ENCODE data around the gene NCF2.

Gene NCF2

GRCh38 chr1:183554577-183554976 is 35.7 kb downstream of the NCF2 start:
- ChIA-PET POLR2A (no interaction called here), CTCF (interaction anchor here (1.0 to 2.1 kb wide), 4 partner anchors 10 to 32 kb away, joined by 3 to 7 read pairs (median 5); no protein-coding TSS in a partner anchor)
- no peak for DNase-seq (ENCODE audit: extremely low spot score)
- no peak for TF ChIP-seq CTCF (IDR thresholded peaks at IDR 0.05; ENCODE audit: control extremely low read depth, extremely low read depth, low read depth, missing control alignments)

GRCh38 chr1:183553764-183554163 is 36.5 kb downstream of the NCF2 start:
- CTCF ChIA-PET, result interaction anchor here (1.4 to 2.1 kb wide), 3 partner anchors 9 to 15 kb away, joined by 4 to 7 read pairs (median 6); no protein-coding TSS in a partner anchor
- no peak for TF ChIP-seq CTCF (IDR thresholded peaks at IDR 0.05; ENCODE audit: control extremely low read depth, extremely low read depth, low read depth, missing control alignments)
- POLR2A ChIA-PET, result no interaction called here
- no peak for DNase-seq (ENCODE audit: extremely low spot score)

GRCh38 chr1:183553331-183553730 is 36.9 kb downstream of the NCF2 start:
- POLR2A ChIA-PET, result no interaction called here
- no peak for DNase-seq (ENCODE audit: extremely low spot score)
- CTCF ChIA-PET, result interaction anchor here (1.8 to 2.1 kb wide), 2 partner anchors 8 to 12 kb away, joined by 6 to 7 read pairs; no protein-coding TSS in a partner anchor
- no peak for TF ChIP-seq CTCF (IDR thresholded peaks at IDR 0.05; ENCODE audit: control extremely low read depth, extremely low read depth, low read depth, missing control alignments)

GRCh38 chr1:183552891-183553290 is 37.4 kb downstream of the NCF2 start:
- no peak for TF ChIP-seq CTCF (IDR thresholded peaks at IDR 0.05; ENCODE audit: control extremely low read depth, extremely low read depth, low read depth, missing control alignments)
- CTCF ChIA-PET, result no interaction called here
- no peak for DNase-seq (ENCODE audit: extremely low spot score)
- POLR2A ChIA-PET, result no interaction called here

GRCh38 chr1:183552441-183552840 is 37.8 kb downstream of the NCF2 start:
- POLR2A ChIA-PET, result no interaction called here
- CTCF ChIA-PET, result no interaction called here
- no peak for DNase-seq (ENCODE audit: extremely low spot score)

GRCh38 chr1:183551924-183552323 is 38.3 kb downstream of the NCF2 start:
- TF ChIP-seq CTCF (IDR thresholded peaks at IDR 0.05; ENCODE audit: control extremely low read depth, extremely low read depth, low read depth, missing control alignments), result no peak
- CTCF ChIA-PET, result interaction anchor here (1.0 to 1.1 kb wide), 4 partner anchors 12 to 57 kb away, joined by 3 read pairs; no protein-coding TSS in a partner anchor
- POLR2A ChIA-PET, result no interaction called here
- no peak for DNase-seq (ENCODE audit: extremely low spot score)

More at GRCh38 chr1:183552441-183552840, 37.8 kb downstream of the NCF2 start:
- TF ChIP-seq CTCF (IDR thresholded peaks at IDR 0.05; ENCODE audit: control extremely low read depth, extremely low read depth, low read depth, missing control alignments), result no peak
